Esophagus squamous epithelium (tissue), 4 donors: ENCODE results near the gene PTGER4.

Experiments used
- POLR2A ChIP-seq, 4 donors: fragments of 450-650 bp; IDR thresholded peaks; one replicate each; pipeline ENCODE4 v1.6.1; 2017; ENCODE audit warnings: antibody characterized with exemption in 4 of 4, mild to moderate bottlenecking in 4 of 4, moderate library complexity in 3 of 4
- TF ChIP-seq, protein P1 (sequence below), 6 experiments: fragments of 450-650 bp in 4 of 6; fragments of 200-600 bp in 2 of 6; sonication (generic) in 2 of 6; IDR thresholded peaks; one replicate each; pipeline ENCODE4 v1.5.1; 2016 to 2019; ENCODE audit warnings: antibody characterized with exemption in 6 of 6, mild to moderate bottlenecking in 4 of 6, moderate library complexity in 4 of 6

DNA sequence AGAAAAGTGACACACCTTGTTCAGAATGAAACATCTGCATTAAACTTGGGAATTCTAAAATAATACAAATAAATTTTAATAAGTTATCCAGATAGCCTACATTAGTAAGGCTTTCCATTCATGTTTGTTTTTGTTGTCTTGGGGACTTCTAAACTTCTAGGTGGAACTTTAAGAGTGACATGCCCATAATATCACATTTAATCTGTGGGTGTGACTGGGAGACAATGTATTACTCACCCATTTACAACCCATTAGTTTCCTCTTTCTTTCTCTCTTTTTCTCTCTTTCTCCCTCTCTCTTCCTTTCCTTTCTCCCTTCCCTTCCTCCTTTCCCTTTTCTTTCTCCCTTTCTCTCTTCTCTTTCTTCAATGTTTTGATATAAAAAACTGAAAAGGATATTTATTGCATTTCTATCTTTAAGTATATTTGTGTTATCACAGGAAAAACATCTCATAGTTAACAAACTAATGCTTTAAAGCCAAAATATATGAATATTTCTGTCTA, 12.5 kb upstream of the PTGER4 start:
- TF ChIP-seq POLR2A (IDR thresholded peaks at IDR 0.05), result no peak
- TF ChIP-seq, protein P1, sequence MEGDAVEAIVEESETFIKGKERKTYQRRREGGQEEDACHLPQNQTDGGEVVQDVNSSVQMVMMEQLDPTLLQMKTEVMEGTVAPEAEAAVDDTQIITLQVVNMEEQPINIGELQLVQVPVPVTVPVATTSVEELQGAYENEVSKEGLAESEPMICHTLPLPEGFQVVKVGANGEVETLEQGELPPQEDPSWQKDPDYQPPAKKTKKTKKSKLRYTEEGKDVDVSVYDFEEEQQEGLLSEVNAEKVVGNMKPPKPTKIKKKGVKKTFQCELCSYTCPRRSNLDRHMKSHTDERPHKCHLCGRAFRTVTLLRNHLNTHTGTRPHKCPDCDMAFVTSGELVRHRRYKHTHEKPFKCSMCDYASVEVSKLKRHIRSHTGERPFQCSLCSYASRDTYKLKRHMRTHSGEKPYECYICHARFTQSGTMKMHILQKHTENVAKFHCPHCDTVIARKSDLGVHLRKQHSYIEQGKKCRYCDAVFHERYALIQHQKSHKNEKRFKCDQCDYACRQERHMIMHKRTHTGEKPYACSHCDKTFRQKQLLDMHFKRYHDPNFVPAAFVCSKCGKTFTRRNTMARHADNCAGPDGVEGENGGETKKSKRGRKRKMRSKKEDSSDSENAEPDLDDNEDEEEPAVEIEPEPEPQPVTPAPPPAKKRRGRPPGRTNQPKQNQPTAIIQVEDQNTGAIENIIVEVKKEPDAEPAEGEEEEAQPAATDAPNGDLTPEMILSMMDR (IDR thresholded peaks at IDR 0.05), result no peak
